ENCODE data around the gene FLNA.
"Not testable (repeated sequence)": the region's sequence is repeated elsewhere in the genome, so short reads cannot be mapped to it uniquely, and the experiment has no call there.

The FLNA gene

GRCh38 chrX:154303476-154303875 is 71.0 kb downstream of the FLNA start:
- TF ChIP-seq CTCF (IDR thresholded peaks at IDR 0.05; ENCODE audit: insufficient read depth, low read length, missing control alignments), result no peak
- POLR2A ChIA-PET, result no interaction called here
- CTCF ChIA-PET, result interaction anchor here (1.1 kb wide), 2 partner anchors 9 to 14 kb away, joined by 3 to 4 read pairs; partner anchors contain the start of gene TEX28
- no peak for DNase-seq (ENCODE audit: low read depth, low spot score)
- no peak overlapping the region for H3K4me3 ChIP-seq (ENCODE audit: low read depth, low read length)

- CTCF ChIA-PET; H3K4me3 ChIP-seq (ENCODE audit: low read depth, low read length); POLR2A ChIA-PET; DNase-seq (ENCODE audit: low read depth, low spot score): not testable (repeated sequence)
These were observed 71.4 kb downstream of the FLNA start for GRCh38 chrX:154302998-154303397.

- DNase-seq (ENCODE audit: low read depth, low spot score), result no peak
- ChIA-PET CTCF (interaction anchor here (1.2 kb wide), 1 partner anchor 9 kb away, joined by 4 read pairs; no protein-coding TSS in a partner anchor), POLR2A (no interaction called here)
- H3K4me3 ChIP-seq (ENCODE audit: low read depth, low read length), result no peak overlapping the region
- TF ChIP-seq CTCF (IDR thresholded peaks at IDR 0.05; ENCODE audit: insufficient read depth, low read length, missing control alignments), result no peak
These were observed 73.6 kb downstream of the FLNA start for GRCh38 chrX:154300816-154301215.

All from AG04449 (cell line).